Esophagus squamous epithelium (tissue), 4 donors: ENCODE measurements around the gene SERPINE2.

Source experiments
- POLR2A ChIP-seq, 4 donors: fragments of 450-650 bp; IDR thresholded peaks; one replicate each; pipeline ENCODE4 v1.6.1; 2017; ENCODE audit warnings: antibody characterized with exemption in 4 of 4, mild to moderate bottlenecking in 4 of 4, moderate library complexity in 3 of 4
- TF ChIP-seq, protein P1 (sequence below), 6 experiments: fragments of 450-650 bp in 4 of 6; fragments of 200-600 bp in 2 of 6; sonication (generic) in 2 of 6; IDR thresholded peaks; one replicate each; pipeline ENCODE4 v1.5.1; 2016 to 2019; ENCODE audit warnings: antibody characterized with exemption in 6 of 6, mild to moderate bottlenecking in 4 of 6, moderate library complexity in 4 of 6

DNA sequence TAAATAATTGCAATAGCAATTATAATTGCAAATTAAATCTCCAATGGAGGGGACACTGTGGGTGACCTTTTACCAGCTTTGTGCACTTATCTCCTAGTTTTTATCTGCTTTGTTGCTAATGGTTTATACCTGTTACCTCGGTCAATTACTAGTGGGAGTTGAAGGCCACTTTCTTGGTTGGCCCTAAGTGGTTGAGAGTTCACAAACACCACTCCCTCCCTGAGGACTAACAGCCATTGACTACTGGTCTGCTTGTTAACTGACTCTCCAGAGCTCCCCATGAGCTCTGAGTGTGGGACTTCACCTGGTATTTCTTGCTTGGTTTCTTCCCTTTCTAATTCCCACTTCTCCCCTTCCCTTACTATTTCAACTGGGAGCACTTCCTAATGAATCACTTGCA lies 27.2 kb downstream of the SERPINE2 start:
- TF ChIP-seq POLR2A (IDR thresholded peaks at IDR 0.05): no peak
- TF ChIP-seq, protein P1, sequence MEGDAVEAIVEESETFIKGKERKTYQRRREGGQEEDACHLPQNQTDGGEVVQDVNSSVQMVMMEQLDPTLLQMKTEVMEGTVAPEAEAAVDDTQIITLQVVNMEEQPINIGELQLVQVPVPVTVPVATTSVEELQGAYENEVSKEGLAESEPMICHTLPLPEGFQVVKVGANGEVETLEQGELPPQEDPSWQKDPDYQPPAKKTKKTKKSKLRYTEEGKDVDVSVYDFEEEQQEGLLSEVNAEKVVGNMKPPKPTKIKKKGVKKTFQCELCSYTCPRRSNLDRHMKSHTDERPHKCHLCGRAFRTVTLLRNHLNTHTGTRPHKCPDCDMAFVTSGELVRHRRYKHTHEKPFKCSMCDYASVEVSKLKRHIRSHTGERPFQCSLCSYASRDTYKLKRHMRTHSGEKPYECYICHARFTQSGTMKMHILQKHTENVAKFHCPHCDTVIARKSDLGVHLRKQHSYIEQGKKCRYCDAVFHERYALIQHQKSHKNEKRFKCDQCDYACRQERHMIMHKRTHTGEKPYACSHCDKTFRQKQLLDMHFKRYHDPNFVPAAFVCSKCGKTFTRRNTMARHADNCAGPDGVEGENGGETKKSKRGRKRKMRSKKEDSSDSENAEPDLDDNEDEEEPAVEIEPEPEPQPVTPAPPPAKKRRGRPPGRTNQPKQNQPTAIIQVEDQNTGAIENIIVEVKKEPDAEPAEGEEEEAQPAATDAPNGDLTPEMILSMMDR (IDR thresholded peaks at IDR 0.05): no peak
